Fibroblast of upper back skin (primary cell): ENCODE results near the gene IFIT2.
A peak's percentile ranks its signal among the peaks of the same experiment; 100 is the strongest.
"Not testable (repeated sequence)": the region's sequence is repeated elsewhere in the genome, so short reads cannot be mapped to it uniquely, and the experiment has no call there.

Experiments
- DNase-seq: peaks from one replicate; pipeline ENCODE4 v3.0.0-alpha.2; 2013

The IFIT2 gene

DNA sequence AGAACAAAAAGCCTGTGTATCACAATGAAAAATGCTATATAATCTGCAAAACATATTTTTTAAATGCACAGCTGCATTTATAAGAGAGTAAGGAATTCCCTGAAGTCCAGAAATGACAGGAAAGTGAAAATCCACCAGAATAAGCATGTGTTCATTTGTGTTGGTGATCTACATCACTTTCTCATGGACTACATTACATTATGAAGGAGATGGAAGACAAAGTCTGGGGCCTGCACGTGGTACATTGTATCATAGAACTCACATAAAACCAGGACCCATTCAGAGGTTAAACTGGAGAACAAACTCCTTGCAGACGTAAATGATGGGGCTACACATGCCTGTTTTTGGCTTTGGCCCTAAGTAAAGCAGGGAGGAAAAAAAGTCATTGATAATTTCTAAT, 42.3 kb downstream of the IFIT2 start:
- DNase-seq = no peak

DNA sequence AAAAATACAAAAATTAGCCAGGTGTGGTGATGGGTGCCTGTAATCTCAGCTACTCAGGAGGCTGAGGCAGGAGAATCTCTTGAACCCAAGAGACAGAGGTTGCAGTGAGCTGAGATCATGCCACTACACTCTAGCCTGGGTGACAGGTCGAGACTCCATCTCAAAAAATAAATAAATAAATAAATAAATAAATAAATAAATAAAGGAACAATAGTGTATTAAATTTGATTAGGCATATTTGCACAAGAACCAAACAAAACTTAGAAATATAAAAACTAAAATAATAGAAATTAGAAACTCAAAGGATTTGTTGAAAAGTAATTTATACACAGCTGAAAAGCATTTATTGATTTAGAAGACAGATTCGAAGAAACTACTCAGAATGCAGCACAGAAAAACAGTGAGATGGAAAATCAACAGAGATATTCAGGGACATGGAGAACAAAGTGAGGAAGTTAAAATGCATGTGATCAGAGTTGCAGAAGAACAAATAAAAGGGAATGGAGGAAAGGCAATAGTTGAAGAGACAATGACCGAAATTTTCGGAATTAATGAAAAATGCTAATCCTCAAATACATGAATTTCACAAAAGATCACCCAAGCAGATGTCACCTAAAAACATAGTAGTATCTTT, 43.6 kb downstream of the IFIT2 start:
- DNase-seq = no peak

DNA sequence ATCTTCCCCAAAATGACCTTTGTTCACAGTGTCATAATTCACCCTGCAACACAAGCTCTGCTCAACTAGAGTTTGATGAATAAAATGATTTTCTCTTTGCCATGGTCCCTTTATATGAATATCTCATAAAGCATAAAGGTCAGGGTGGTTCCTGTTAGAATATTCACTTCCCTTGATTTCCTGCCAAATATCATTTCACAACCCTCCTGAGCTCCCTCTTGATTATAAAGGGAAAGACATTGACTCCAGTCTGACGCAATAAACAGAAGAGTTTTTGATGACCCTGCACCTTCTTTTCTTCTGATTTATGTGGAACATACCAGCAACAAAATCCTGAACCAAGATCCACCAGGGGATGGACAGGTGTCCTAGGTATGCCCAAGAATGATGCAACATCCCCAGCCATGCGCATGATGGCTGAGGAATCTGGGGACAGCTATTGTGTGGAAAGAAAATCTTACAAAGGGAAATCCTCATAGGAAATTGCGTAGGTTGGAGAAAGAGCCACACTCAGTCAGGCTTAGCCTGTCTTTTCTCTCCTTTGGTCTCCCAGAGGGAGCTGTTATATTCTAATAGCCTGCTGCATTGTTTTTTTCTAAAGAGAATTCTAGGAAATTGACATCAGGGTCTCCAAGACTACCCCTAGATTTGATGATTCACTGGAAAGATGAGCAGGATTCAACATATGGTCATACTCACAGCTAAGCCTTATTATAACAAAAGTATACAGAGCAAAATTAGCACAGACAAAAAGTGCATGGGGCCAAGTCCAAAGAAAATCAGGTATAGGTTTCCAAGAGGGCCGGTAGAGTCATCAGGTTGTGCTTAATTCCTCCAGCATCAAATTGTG, 44.8 kb downstream of the IFIT2 start:
- DNase-seq = peak; percentile 62

DNA sequence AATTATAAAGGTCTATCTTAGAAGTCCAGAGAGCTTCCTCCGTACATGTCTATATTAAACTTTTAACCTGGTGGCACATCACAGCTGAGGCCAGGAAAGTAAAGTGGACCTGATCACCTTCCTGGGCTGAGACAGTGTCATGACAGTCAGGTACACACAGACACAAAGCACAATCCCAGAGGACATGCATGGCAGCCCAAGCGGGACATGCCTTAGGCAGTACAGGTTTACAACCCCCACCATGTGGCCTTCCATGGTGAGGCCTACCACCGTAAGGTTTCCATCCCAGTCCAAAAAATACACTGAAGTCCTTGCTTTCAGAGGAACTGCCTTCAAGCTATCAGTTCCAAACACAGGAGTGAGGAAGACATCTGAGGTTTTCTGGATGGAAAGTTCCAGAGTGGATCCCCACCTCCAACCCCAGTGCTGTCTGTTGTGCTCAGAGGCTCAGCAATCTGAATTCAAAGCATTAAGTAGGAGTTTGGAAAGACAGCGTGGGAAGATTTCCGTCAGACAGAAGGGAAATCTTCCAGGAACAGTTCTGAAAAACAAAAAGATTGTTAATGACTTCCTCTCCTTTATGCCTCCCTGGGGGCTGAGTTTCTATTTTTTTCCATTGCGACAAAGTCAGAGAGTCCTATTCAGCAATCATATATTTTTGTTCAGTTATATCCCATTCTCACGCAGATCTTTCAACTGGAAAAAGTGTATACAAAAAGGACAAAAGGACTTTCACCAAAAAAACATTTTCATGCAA, 46.0 kb downstream of the IFIT2 start:
- DNase-seq = no peak

DNA sequence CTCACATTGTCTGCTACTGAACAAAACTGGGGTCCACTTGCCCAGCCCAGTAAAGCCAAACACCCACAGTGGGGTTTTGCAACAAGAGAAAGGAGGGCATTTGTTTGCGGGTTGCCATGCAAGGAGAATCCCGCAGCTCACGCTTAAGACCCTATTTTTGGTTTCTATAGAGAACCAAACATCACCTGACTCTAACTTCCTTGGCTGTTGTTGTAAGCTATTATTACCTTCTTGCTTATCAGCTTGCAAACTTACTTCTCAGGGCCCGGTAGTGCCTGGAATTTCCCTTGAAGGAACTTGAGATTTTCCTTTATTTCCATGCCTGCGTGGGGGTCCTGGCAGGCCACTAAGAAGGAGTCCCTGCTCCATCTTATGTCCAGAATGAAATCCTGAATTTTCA, 46.6 kb downstream of the IFIT2 start:
- no peak for DNase-seq

DNA sequence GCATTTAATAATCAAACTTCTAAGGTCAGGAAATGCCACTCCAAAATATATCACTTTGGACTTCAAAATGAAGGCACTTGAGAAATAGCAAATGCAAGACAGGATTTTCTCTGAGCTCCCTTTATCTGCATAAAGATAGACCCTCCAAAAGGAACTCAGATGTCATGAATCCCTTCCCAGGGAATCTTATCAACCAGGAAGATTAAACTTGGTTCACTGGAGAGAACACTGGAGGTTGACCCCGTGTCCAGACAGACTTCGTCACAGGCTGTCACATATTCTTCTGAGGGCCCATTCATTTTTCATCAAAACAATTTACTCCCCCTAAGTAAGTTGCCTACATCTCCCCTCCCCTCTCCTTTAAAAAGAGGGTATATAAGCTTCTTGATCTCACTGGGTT, 47.1 kb downstream of the IFIT2 start:
- DNase-seq = no peak

DNA sequence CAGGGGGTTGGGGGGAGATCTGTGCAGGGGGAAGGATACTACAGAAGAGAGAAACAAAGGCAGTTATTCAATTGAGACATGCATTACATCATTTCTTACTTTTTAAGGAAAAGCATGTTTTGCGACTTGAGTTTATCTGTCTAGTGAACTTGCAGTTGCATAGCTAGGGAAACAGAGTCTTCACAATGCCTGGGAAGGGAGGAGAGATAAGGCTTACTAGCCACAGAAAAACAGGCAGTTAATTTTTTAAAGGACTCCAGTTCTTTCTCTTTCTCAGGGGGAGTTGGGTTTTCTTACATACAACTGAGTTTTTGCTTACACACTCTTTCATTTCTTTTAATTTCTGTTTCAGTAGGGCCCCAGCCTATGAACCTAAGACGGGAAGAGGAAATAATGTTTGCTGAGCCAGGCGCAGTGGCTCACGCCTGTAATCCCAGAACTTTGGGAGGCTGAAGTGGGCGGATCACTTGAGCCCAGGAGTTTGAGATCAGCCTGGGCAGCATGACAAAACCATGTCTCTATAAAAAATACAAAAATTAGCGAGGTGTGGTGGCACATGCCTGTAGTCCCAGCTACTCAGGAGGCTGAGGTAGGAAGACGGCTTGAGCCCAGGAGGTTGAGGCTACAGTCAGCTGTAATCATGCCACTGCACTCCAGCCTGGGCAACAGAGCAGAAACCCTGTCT, 48.9 kb downstream of the IFIT2 start:
- DNase-seq = not testable (repeated sequence)

DNA sequence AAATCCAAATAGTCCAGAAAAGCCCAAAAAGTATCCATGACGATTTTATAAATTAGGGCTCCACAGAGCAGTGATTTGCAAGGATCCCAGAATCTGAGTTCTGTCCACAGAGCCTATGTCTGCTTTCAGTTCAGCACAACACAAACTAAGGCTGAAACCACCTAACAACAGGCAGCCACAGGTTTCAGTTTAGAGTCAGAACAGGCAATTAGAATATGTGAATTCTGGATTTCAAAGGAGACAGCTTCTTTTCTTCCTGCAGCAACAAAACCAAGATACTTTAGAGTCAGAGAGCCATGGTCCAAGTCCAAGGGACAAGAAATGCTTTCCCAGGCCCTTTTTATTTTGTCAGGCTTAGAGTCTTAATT, 49.5 kb downstream of the IFIT2 start:
- peak; percentile 26 for DNase-seq

DNA sequence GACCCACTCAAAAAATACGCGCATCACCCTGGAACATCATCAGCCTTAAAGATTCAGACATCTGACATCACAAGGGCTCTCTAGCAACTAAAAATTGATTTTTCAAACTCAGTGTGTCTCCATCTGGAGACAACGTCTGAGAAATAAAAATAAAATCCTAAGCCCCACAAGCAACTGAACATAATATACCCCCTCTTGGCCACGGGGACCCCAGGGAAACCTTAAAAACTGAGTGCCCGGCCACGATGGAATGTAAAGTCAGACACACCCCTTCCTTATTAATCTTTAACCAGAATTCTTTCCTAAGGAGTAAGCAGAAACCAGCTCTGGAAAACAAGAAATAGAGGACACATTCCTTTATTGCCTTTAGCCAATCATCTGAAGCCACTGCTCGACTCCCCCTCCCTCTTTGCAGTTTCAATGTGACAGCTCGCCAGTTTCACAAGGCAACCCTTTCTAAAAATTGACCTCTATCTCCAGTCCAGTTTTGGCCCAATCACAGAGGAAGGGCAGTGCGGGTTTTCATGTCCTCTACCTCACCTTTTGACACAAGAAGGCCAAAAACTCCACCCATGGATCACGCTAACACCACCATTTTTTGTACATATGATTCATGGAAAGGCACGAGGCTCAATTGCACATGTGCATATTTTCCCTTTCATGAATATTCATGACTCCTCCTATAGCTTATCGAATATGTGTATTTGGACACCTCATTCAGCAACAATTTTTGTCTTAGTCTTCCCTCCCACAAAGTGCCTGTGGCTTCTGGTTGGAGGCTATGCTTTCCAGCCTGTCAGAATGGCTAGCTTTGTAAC, 50.1 kb downstream of the IFIT2 start:
- peak; percentile 98 for DNase-seq

DNA sequence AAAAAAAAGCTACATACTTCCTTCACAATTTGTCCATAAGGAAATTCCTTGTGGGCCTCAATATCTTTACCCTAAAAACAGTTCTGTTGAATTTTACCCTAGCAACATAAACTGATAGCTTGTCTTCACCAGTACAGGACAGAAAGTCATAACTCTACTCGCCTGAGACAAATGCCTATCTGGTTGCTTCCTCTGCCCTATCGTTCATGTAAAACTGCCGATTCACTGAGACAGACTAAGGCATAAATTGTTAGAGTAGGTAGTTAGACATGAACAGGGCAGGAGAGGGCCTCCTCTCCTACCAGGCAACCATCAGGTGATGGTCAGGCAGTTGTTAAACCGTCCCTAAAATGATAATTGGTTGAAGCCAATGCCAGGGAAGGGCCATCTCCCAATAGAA, 51.0 kb downstream of the IFIT2 start:
- DNase-seq = peak; percentile 28

DNA sequence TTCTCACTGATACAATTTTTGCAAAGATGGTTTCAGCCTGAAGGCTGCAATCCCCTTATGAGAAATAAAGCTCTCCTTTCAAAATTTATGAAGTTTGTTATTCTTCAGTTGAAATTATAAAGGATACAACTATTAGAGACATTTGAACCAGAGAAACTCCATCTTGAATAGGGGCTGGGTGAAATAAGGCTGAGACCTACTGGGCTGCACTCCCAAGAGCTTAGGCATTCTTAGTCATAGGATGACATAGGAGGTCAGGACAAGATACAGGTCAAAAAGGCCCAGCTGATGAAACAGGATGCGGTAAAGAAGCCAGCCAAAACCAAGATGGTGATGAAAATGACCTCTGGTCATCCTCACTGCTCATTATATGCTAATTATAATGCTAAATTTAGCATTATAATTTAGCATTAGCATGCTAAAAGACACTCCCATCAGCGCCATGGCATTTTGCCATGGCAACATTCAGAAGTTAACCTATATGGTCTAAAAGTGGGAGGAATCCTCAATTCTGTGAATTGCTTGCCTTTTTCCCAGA, 53.6 kb downstream of the IFIT2 start:
- peak; percentile 59 for DNase-seq

DNA sequence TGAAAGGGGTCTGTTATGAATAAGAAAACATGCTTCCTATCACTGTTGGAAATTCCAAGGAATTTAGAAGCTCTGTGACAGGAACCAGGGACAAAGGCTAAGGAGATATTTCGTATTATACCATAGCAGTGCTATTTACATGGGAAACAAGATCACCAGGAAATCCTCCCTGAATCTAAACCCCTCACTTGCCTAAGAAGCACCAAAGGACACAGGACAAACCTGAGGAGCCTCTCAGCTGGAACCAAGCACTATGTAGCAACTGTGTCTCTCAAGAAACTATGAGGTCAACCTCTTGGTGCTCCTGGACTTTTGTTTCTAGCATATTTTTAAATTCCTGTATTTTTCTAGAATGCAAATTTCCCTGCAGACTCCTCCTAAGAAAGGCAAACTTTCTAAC, 55.2 kb downstream of the IFIT2 start:
- DNase-seq = no peak

DNA sequence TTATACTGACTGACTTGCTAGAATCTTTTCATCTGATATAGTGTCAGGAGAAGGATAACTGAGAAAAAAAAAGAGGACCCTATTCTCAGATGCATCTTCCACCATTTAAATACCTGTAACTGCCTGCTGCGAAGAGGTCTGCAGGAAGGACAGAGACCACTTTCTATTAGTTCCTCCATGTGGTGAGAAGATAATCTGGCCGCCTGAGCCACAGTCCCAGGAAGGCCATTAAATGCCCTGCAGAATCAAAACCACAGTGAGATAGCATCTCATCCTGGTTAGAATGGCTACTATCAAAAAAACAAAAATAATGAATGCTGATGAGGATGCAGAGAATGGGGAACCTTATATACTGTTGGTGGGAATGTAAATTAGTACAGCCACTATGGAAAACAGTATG, 56.1 kb downstream of the IFIT2 start:
- no peak for DNase-seq
